Endothelial cell of umbilical vein (primary cell): Measurements from ENCODE around the gene MCTP1. TPM values are rescaled to one million over a fixed set of nuclear protein-coding genes. Genes with fewer than 3 reads are reported as not detected.

Experiments
- BruUV-seq: library from RNA; stranded (reverse); fragments of 400-500 nt; replicated peaks from 2 replicates; lab custom pipeline; 2021; lab: Mats Ljungman, UMichigan
- CTCF ChIA-PET: fragments of 300-600, 350-600 bp; sonication (Branson Sonifier 250); formaldehyde crosslinking; loops from one replicate; lab custom pipeline; 2021; ENCODE audit warnings: antibody characterized with exemption, inconsistent platforms; lab: Charles Lee
- POLR2A ChIA-PET: fragments of 300-600, 350-600 bp; sonication (Branson Sonifier 250); formaldehyde crosslinking; loops from one replicate; lab custom pipeline; 2021; ENCODE audit warnings: antibody characterized with exemption, inconsistent platforms; lab: Charles Lee
- DNase-seq: peaks from one replicate; pipeline ENCODE4 v3.0.0-alpha.2; 2011; ENCODE audit warnings: low read depth, low spot score
- FAIRE-seq: peaks from 2 replicates; lab custom pipeline; 2011; peaks lifted over from hg19 to GRCh38; lab: Jason Lieb, UNC
- H2AFZ ChIP-seq: 2 replicates; pipeline ENCODE4 v1.6.0; 2012; ENCODE audit warnings: low read depth, low read length, control low read depth, inconsistent platforms
- H3K27ac ChIP-seq: 2 replicates; pipeline ENCODE4 v1.5.1; 2011; ENCODE audit warnings: low read depth, mild to moderate bottlenecking, control low read depth, low read length, moderate library complexity; ENCODE audit not compliant: insufficient read depth
- H3K27me3 ChIP-seq, 2 experiments: 2 replicates each; pipeline versions ENCODE4 v1.6.0 to v1.6.1; 2011; ENCODE audit warnings: low read length in 2 of 2, mixed read lengths in 1 of 2; ENCODE audit not compliant: control insufficient read depth in 2 of 2, insufficient read depth in 2 of 2
- H3K36me3 ChIP-seq, 2 experiments: 2 replicates in 1 of 2; 3 replicates in 1 of 2; pipeline ENCODE4 v1.5.1; 2011; ENCODE audit warnings: low read length in 2 of 2, mild to moderate bottlenecking in 1 of 2, moderate library complexity in 1 of 2; ENCODE audit not compliant: control insufficient read depth in 2 of 2, insufficient read depth in 2 of 2; ENCODE audit errors: extremely low read depth in 1 of 2
- H3K4me1 ChIP-seq: 3 replicates; pipeline ENCODE4 v1.5.1; 2011; ENCODE audit warnings: mild to moderate bottlenecking, low read length; ENCODE audit not compliant: control insufficient read depth, insufficient read depth; ENCODE audit errors: extremely low read depth
- H3K4me2 ChIP-seq: 2 replicates; pipeline ENCODE4 v1.6.1; 2011; ENCODE audit warnings: low read length, control low read depth, mixed read lengths; ENCODE audit not compliant: insufficient read depth
- H3K4me3 ChIP-seq, 3 experiments: fragments of 200-600 bp in 1 of 3; sonication (generic), shearing (Covaris generic) in 1 of 3; replicated peaks in 1 of 3; 2 replicates each; pipeline ENCODE4 v1.5.1; 2011 to 2016; ENCODE audit warnings: control low read depth in 3 of 3, low read length in 3 of 3, mild to moderate bottlenecking in 2 of 3, inconsistent platforms in 1 of 3, low read depth in 1 of 3, moderate library complexity in 1 of 3; ENCODE audit not compliant: insufficient read depth in 1 of 3
- H3K79me2 ChIP-seq: 2 replicates; pipeline ENCODE4 v1.6.0; 2012; ENCODE audit warnings: low read length, inconsistent platforms; ENCODE audit not compliant: control insufficient read depth, insufficient read depth
- H3K9ac ChIP-seq: replicated peaks from 2 replicates; pipeline ENCODE3; 2011; ENCODE audit warnings: low read length, control low read depth; ENCODE audit not compliant: insufficient read depth; ENCODE audit errors: extremely low read depth
- H3K9me1 ChIP-seq: replicated peaks from 3 replicates; pipeline ENCODE4 v1.6.0; 2011; ENCODE audit warnings: mild to moderate bottlenecking, low read length; ENCODE audit not compliant: control insufficient read depth, insufficient read depth; ENCODE audit errors: extremely low read depth
- H3K9me3 ChIP-seq: replicated peaks from 2 replicates; pipeline ENCODE4 v1.5.1; 2012; ENCODE audit warnings: low read length, inconsistent platforms; ENCODE audit not compliant: control insufficient read depth, insufficient read depth
- H4K20me1 ChIP-seq: replicated peaks from 2 replicates; pipeline ENCODE3; 2011; ENCODE audit warnings: mild to moderate bottlenecking, low read length; ENCODE audit not compliant: control insufficient read depth, insufficient read depth; ENCODE audit errors: extremely low read depth
- CTCF ChIP-seq, 2 donors: IDR thresholded peaks; 1 replicate in 1 of 2; 2 replicates in 1 of 2; pipeline ENCODE4 v1.5.1; 2011; ENCODE audit warnings: low read length in 2 of 2, mild to moderate bottlenecking in 2 of 2, moderate library complexity in 2 of 2, control low read depth in 1 of 2, inconsistent platforms in 1 of 2, low read depth in 1 of 2; ENCODE audit not compliant: insufficient read depth in 1 of 2; ENCODE audit errors: extremely low read depth in 1 of 2
- EZH2 ChIP-seq: IDR thresholded peaks from 2 replicates; pipeline ENCODE4 v1.6.1; 2012; ENCODE audit warnings: borderline replicate concordance, low read depth, mild to moderate bottlenecking, moderate library complexity, low read length, inconsistent platforms; ENCODE audit not compliant: severe bottlenecking
- FOS ChIP-seq: IDR thresholded peaks from 2 replicates; pipeline ENCODE4 v1.6.1; 2011; ENCODE audit warnings: mild to moderate bottlenecking, low read length, moderate library complexity, borderline replicate concordance; ENCODE audit not compliant: insufficient read depth
- GATA2 ChIP-seq: IDR thresholded peaks from 2 replicates; pipeline ENCODE4 v1.7.0; 2011; ENCODE audit warnings: low read depth, mild to moderate bottlenecking, moderate library complexity, mixed read lengths, low read length; ENCODE audit not compliant: insufficient read length, insufficient read depth
- JUN ChIP-seq: IDR thresholded peaks from 2 replicates; pipeline ENCODE4 v1.6.1; 2011; ENCODE audit warnings: borderline replicate concordance, low read depth; ENCODE audit not compliant: insufficient read length, insufficient read depth
- MAX ChIP-seq: IDR thresholded peaks from 2 replicates; pipeline ENCODE4 v1.6.1; 2011; ENCODE audit not compliant: insufficient read depth, insufficient read length
- MYC ChIP-seq: IDR thresholded peaks from one replicate; pipeline ENCODE4 v1.6.1; 2011; ENCODE audit warnings: mild to moderate bottlenecking, low read depth, low read length
- POLR2A ChIP-seq: IDR thresholded peaks from 2 replicates; pipeline ENCODE4 v1.6.1; 2012; ENCODE audit warnings: low read depth, mild to moderate bottlenecking, control low read depth, low read length
- POLR2AphosphoS5 ChIP-seq: IDR thresholded peaks from 2 replicates; pipeline ENCODE4 v1.6.1; 2012; ENCODE audit warnings: low read depth, mild to moderate bottlenecking, control low read depth, low read length, moderate library complexity; ENCODE audit not compliant: insufficient read depth
- dilution Hi-C: fragments of 300-500 bp; cut with MboI; formaldehyde crosslinking; loops from one replicate; pipeline ENCODE4 v1.15.0; 2019; ENCODE audit warnings: low sequenced_read_pairs; ENCODE audit not compliant: extremely low pct_ligation_motif_present
- intact Hi-C: fragments of 100-400 bp; cut with micrococcal nuclease; formaldehyde crosslinking; loops from one replicate; pipeline ENCODE4 v1.10.0; 2022
- polyA plus RNA-seq, 4 experiments: library from polyadenylated mRNA; depleted of rRNA in 3 of 4; stranded (reverse) in 3 of 4; unstranded in 1 of 4; fragments of >200 nt; gene quantifications; 2 replicates each; pipeline versions ENCODE4 v1.2.1 to v1.2.3, GENCODE V29; 2011 to 2012; ENCODE audit warnings: missing spikeins in 1 of 4
- small RNA-seq: library from RNA; depleted of rRNA; stranded (forward); fragments of <200 nt; gene quantifications from one replicate; pipeline ENCODE3, GENCODE V24; 2012; ENCODE audit warnings: low replicate concordance, low read depth; ENCODE audit not compliant: insufficient read depth, insufficient read length
- total RNA-seq: library from RNA; stranded (reverse); gene quantifications from 2 replicates; pipeline ENCODE4 v1.2.3, GENCODE V29; 2021

The MCTP1 gene
- total and polyA plus RNA-seq, 2 donors (not counting 3 experiments of a cell fraction or from before 2014, with no cell fraction given), result 79.3 to 203 TPM

DNA sequence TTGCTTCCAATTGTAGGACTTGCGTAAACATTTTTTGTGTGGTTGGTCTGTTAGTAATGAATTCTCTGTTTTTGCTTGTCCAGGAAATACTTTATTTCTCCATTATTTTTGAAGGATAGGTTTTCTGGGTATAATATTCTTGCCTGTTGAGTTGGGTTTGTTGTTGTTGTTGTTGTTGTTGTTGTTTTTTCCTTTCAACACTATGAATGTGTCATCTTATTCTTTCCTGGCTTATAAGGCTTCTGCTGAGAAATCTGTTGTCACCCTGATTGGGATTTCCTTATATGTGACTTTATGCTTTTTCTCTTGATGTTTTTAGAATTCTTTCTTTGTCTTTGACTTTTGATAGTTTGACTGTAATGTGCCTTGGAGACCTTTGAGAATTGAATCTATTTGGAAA lies 626.6 kb downstream of the MCTP1 start:
- CTCF ChIA-PET, result no interaction called here
- FAIRE-seq (no peak), DNase-seq (no peak)
- Histone ChIP-seq H4K20me1 (no peaks in the 10 kb centered on the region), H3K9ac (no peak overlapping the region), H3K79me2 (no peaks in the 10 kb centered on the region), H3K9me3 (no peaks in the 10 kb centered on the region), H3K27ac (no peak overlapping the region), H3K4me1 (no peaks in the 10 kb centered on the region), H3K4me2 (no peak overlapping the region), H3K9me1 (no peaks in the 10 kb centered on the region), H3K36me3 (no peaks in the 10 kb centered on the region), H2AFZ (no peak overlapping the region), H3K4me3 (no peak overlapping the region), H3K27me3 (no peaks in the 10 kb centered on the region)
- POLR2A ChIA-PET, result no interaction called here
- dilution Hi-C loops (no loop called here), intact Hi-C loops (no loop called here)
- TF ChIP-seq FOS (no peak), EZH2 (no peak), POLR2A (no peak), MYC (no peak), GATA2 (no peak), CTCF (IDR thresholded peaks at IDR 0.05; ENCODE audit: extremely low read depth in 1 of 2, insufficient read depth in 1 of 2, low read depth in 1 of 2, low read length in 2 of 2) (no peak), JUN (no peak), MAX (no peak), POLR2AphosphoS5 (no peak)
- BruUV-seq, result no TSS peak

Small RNAs within 50 kb of the gene (small RNA-seq; reads per million reads assigned to genes)
- not detected for gene RF02271

Other genes starting within 250 kb of the MCTP1 start
- not detected in 2 replicates for gene FAM81B, start 106.3 kb upstream of the MCTP1 start, total RNA-seq
- not detected in 2 replicates for gene FAM81B, start 106.3 kb upstream of the MCTP1 start, polyA plus RNA-seq